ENCODE data around the gene IL6. TPM values are rescaled to one million over a fixed set of nuclear protein-coding genes. Genes with fewer than 3 reads are reported as not detected.
"Not testable (repeated sequence)": the region's sequence is repeated elsewhere in the genome, so short reads cannot be mapped to it uniquely, and the experiment has no call there.

The IL6 gene
- total RNA-seq, 1 experiment from 2014 or later: 0.85 TPM

GRCh38 chr7:22688084-22688483 lies 38.9 kb upstream of the IL6 start:
- WGBS (ENCODE audit: extremely low coverage, insufficient read length, low lambda C conversion rate): no CpG with 5 or more reads among the region's 2 CpGs
- H3K23ac ChIP-seq (ENCODE audit: insufficient read length, low read depth, low read length): no peak overlapping the region
- no peak overlapping the region for H4K8ac ChIP-seq (replicated peaks; ENCODE audit: insufficient read length, low read depth, low read length)
- TF ChIP-seq CTCF (conservative IDR thresholded peaks at IDR 0.05): no peak
- H2AK5ac ChIP-seq (ENCODE audit: insufficient read length, low read length): no peak overlapping the region
- no peaks in the 10 kb centered on the region for H3K79me2 ChIP-seq (ENCODE audit: insufficient read depth, low read length)
- peaks cover 0 to 2% (median 0%) of the 10 kb centered on the region in 3 experiments; a peak in 1 of 7 replicates for H3K36me3 Mint-ChIP-seq (ENCODE audit: insufficient read depth in 1 of 3, low read depth in 3 of 3)
- no peak overlapping the region for H2AFZ ChIP-seq (ENCODE audit: low read length)
- no peaks in the 10 kb centered on the region for H3K79me1 ChIP-seq (ENCODE audit: insufficient read depth, low read depth, low read length, poor library complexity, severe bottlenecking)
- H3K4me3 Mint-ChIP-seq: no peak overlapping the region
- H3K9me3 Mint-ChIP-seq: no peaks in the 10 kb centered on the region; a peak in 1 of 5 replicates
- no peak overlapping the region for H4K5ac ChIP-seq (ENCODE audit: insufficient read length, low read depth, low read length)
- no peak overlapping the region for H3K18ac ChIP-seq (ENCODE audit: insufficient read length, low read depth, low read length)
- no peak overlapping the region for H2BK12ac ChIP-seq (ENCODE audit: insufficient read length, low read depth, low read length)
- peaks cover 0 to 2% of the 10 kb centered on the region in 2 experiments; a peak in 1 of 4 replicates for H3K4me1 Mint-ChIP-seq
- no peaks in the 10 kb centered on the region for H3K9me3 ChIP-seq (ENCODE audit: control insufficient read depth, low read depth, low read length)
- H3K27ac Mint-ChIP-seq: no peak overlapping the region
- H3K9ac ChIP-seq (ENCODE audit: extremely low read depth, insufficient read length, low read length): no peak overlapping the region
- H3K56ac ChIP-seq (ENCODE audit: insufficient read length, low read depth, low read length): no peak overlapping the region
- no peak overlapping the region for H4K91ac ChIP-seq (ENCODE audit: insufficient read length, low read depth, low read length)
- no peaks in the 10 kb centered on the region for H3K27me3 Mint-ChIP-seq (ENCODE audit: low read depth)
- no peak overlapping the region for H2BK5ac ChIP-seq (ENCODE audit: insufficient read length, low read length)
- no peaks in the 10 kb centered on the region for H3K4me1 ChIP-seq (ENCODE audit: insufficient read depth, low read length)
- DNase-seq: no peak
- H4K20me1 ChIP-seq (ENCODE audit: control insufficient read depth, insufficient read depth, insufficient read length): no peaks in the 10 kb centered on the region
- no peak overlapping the region for H3K27ac ChIP-seq (ENCODE audit: insufficient read length, low read depth, low read length)
- H3K27me3 ChIP-seq (ENCODE audit: insufficient read depth, low read length): no peaks in the 10 kb centered on the region
- no peak overlapping the region for H2BK20ac ChIP-seq (ENCODE audit: low read depth, low read length, poor library complexity, severe bottlenecking)
- no peak overlapping the region for H3K14ac ChIP-seq (ENCODE audit: insufficient read depth, low read length)
- no peak overlapping the region for H3T11ph ChIP-seq (ENCODE audit: low read length)
- H3K4ac ChIP-seq (ENCODE audit: low read depth, low read length): no peak overlapping the region
- H2BK15ac ChIP-seq (ENCODE audit: low read depth, low read length): no peak overlapping the region
- H2BK120ac ChIP-seq (ENCODE audit: low read depth, low read length, poor library complexity, severe bottlenecking): no peak overlapping the region
- H3K4me2 ChIP-seq (ENCODE audit: insufficient read depth, insufficient read length, low read length): no peak overlapping the region
- H3K23me2 ChIP-seq (ENCODE audit: insufficient read length, low read depth, low read length, poor library complexity, severe bottlenecking): no peaks in the 10 kb centered on the region

GRCh38 chr7:22688934-22689333 lies 38.1 kb upstream of the IL6 start:
- not testable (repeated sequence) for H4K8ac ChIP-seq (replicated peaks; ENCODE audit: insufficient read length, low read depth, low read length); H4K91ac ChIP-seq (ENCODE audit: insufficient read length, low read depth, low read length); H3K4me3 Mint-ChIP-seq

More at GRCh38 chr7:22688934-22689333, 38.1 kb upstream of the IL6 start:
- DNase-seq; H3K56ac ChIP-seq (ENCODE audit: insufficient read length, low read depth, low read length); H3K27ac ChIP-seq (ENCODE audit: insufficient read length, low read depth, low read length); H3T11ph ChIP-seq (ENCODE audit: low read length); H3K27me3 ChIP-seq (ENCODE audit: insufficient read depth, low read length); H3K79me2 ChIP-seq (ENCODE audit: insufficient read depth, low read length); H3K14ac ChIP-seq (ENCODE audit: insufficient read depth, low read length); H3K36me3 Mint-ChIP-seq (ENCODE audit: insufficient read depth in 1 of 3, low read depth in 3 of 3); H3K79me1 ChIP-seq (ENCODE audit: insufficient read depth, low read depth, low read length, poor library complexity, severe bottlenecking); H3K27ac Mint-ChIP-seq; H4K20me1 ChIP-seq (ENCODE audit: control insufficient read depth, insufficient read depth, insufficient read length); H3K4me2 ChIP-seq (ENCODE audit: insufficient read depth, insufficient read length, low read length); H2BK20ac ChIP-seq (ENCODE audit: low read depth, low read length, poor library complexity, severe bottlenecking); H2BK5ac ChIP-seq (ENCODE audit: insufficient read length, low read length); H2AFZ ChIP-seq (ENCODE audit: low read length); H3K4me1 Mint-ChIP-seq; H2BK120ac ChIP-seq (ENCODE audit: low read depth, low read length, poor library complexity, severe bottlenecking); H3K9me3 Mint-ChIP-seq; H2BK15ac ChIP-seq (ENCODE audit: low read depth, low read length); H4K5ac ChIP-seq (ENCODE audit: insufficient read length, low read depth, low read length); H3K4ac ChIP-seq (ENCODE audit: low read depth, low read length); H3K23me2 ChIP-seq (ENCODE audit: insufficient read length, low read depth, low read length, poor library complexity, severe bottlenecking); H3K27me3 Mint-ChIP-seq (ENCODE audit: low read depth); H3K9me3 ChIP-seq (ENCODE audit: control insufficient read depth, low read depth, low read length); H3K9ac ChIP-seq (ENCODE audit: extremely low read depth, insufficient read length, low read length); H3K23ac ChIP-seq (ENCODE audit: insufficient read length, low read depth, low read length); H2BK12ac ChIP-seq (ENCODE audit: insufficient read length, low read depth, low read length); H3K4me1 ChIP-seq (ENCODE audit: insufficient read depth, low read length); H3K18ac ChIP-seq (ENCODE audit: insufficient read length, low read depth, low read length); H2AK5ac ChIP-seq (ENCODE audit: insufficient read length, low read length): not testable (repeated sequence)
- no CpG with 5 or more reads among the region's 8 CpGs for WGBS (ENCODE audit: extremely low coverage, insufficient read length, low lambda C conversion rate)

Data from H9 (cell line).